ENCODE data around the gene RPL13. TPM values are rescaled to one million over a fixed set of nuclear protein-coding genes. Genes with fewer than 3 reads are reported as not detected.
A peak's percentile ranks its signal among the peaks of the same experiment; 100 is the strongest.

RPL13 gene
- total and polyA plus RNA-seq, 2 of the 13 experiments (the other 11 are each of a cell fraction or from before 2014, with no cell fraction given): 2,988 to 4,411 TPM

- in situ Hi-C loops (cut with HindIII; ENCODE audit: extremely low pct_ligation_motif_present, low pct_unique_long_range_greater_than_20kb): no loop called here
- Histone ChIP-seq H3K36me3 (replicated peaks in 1 of 2; ENCODE audit: control insufficient read depth in 1 of 2, insufficient read depth in 2 of 2, low read length in 2 of 2) (peaks cover 42 to 80% of the 10 kb centered on the region in 2 experiments), H3K9me3 (ENCODE audit: low read length) (no peaks in the 10 kb centered on the region), H3K9ac (ENCODE audit: insufficient read depth, low read depth, low read length) (no peak overlapping the region), H2AFZ (ENCODE audit: low read length) (no peak overlapping the region), H3K79me2 (ENCODE audit: insufficient read depth, low read length) (no peaks in the 10 kb centered on the region), H3K4me1 (ENCODE audit: insufficient read depth, low read length) (peaks cover 5% of the 10 kb centered on the region), H3K27ac (ENCODE audit: extremely low read length, insufficient read depth, low read length) (no peak overlapping the region), H3K4me2 (ENCODE audit: low read depth, low read length) (no peak overlapping the region), H4K20me1 (ENCODE audit: insufficient read depth, low read length) (no peaks in the 10 kb centered on the region), H3K27me3 (ENCODE audit: control insufficient read depth in 1 of 2, insufficient read depth in 2 of 2, low read length in 2 of 2) (no peaks in the 10 kb centered on the region), H3K4me3 (replicated peaks in 1 of 3; ENCODE audit: insufficient read depth in 1 of 3, low read depth in 2 of 3, low read length in 3 of 3) (no peak overlapping the region)
- ChIA-PET POLR2A (no interaction called here), CTCF (ENCODE audit: low intra/inter-chr PET ratio, low total read pairs) (no interaction called here)
- 97% methylated on average over 22 of the region's 22 CpGs for WGBS (ENCODE audit: low lambda C conversion rate)
- peak; percentile 45 for TF ChIP-seq AGO2 (optimal IDR thresholded peaks at IDR 0.05; ENCODE audit: low read depth, low read length)
- no peak for TF ChIP-seq MXD3 (CRISPR knock-in tag; IDR thresholded peaks at IDR 0.05)
- FAIRE-seq: no peak
- intact Hi-C loops (cut with micrococcal nuclease; ENCODE audit: unreplicated experiment): no loop called here
- no peak for ATAC-seq
- no TSS peak for BruUV-seq (replicated peaks)
- DNase-seq (ENCODE audit: low spot score): no peak
Observed at GRCh38 chr16:89552329-89552728, 8.2 kb upstream of the RPL13 start.

GRCh38 chr16:89552913-89553312, 7.6 kb upstream of the RPL13 start:
- Histone ChIP-seq H4K20me1 (ENCODE audit: insufficient read depth, low read length) (no peaks in the 10 kb centered on the region), H3K27me3 (ENCODE audit: control insufficient read depth in 1 of 2, insufficient read depth in 2 of 2, low read length in 2 of 2) (no peaks in the 10 kb centered on the region), H3K4me3 (replicated peaks in 1 of 3; ENCODE audit: insufficient read depth in 1 of 3, low read depth in 2 of 3, low read length in 3 of 3) (no peak overlapping the region), H3K9ac (ENCODE audit: insufficient read depth, low read depth, low read length) (no peak overlapping the region), H3K79me2 (ENCODE audit: insufficient read depth, low read length) (no peaks in the 10 kb centered on the region), H2AFZ (ENCODE audit: low read length) (no peak overlapping the region), H3K27ac (ENCODE audit: extremely low read length, insufficient read depth, low read length) (no peak overlapping the region), H3K9me3 (ENCODE audit: low read length) (no peaks in the 10 kb centered on the region), H3K4me2 (ENCODE audit: low read depth, low read length) (no peak overlapping the region), H3K36me3 (replicated peaks in 1 of 2; ENCODE audit: control insufficient read depth in 1 of 2, insufficient read depth in 2 of 2, low read length in 2 of 2) (peaks cover 42 to 78% of the 10 kb centered on the region in 2 experiments), H3K4me1 (ENCODE audit: insufficient read depth, low read length) (peaks cover 11% of the 10 kb centered on the region)
- FAIRE-seq: no peak
- no TSS peak for BruUV-seq (replicated peaks)
- ChIA-PET POLR2A (no interaction called here), CTCF (ENCODE audit: low intra/inter-chr PET ratio, low total read pairs) (no interaction called here)
- no peak for ATAC-seq
- in situ Hi-C loops (cut with HindIII; ENCODE audit: extremely low pct_ligation_motif_present, low pct_unique_long_range_greater_than_20kb) (no loop called here), intact Hi-C loops (cut with micrococcal nuclease; ENCODE audit: unreplicated experiment) (no loop called here)
- DNase-seq (ENCODE audit: low spot score): no peak
- WGBS (ENCODE audit: low lambda C conversion rate): 96% methylated on average over 11 of the region's 13 CpGs
- TF ChIP-seq ZNF670 (CRISPR knock-in tag; IDR thresholded peaks at IDR 0.05; ENCODE audit: borderline replicate concordance) (no peak), SRSF1 (optimal IDR thresholded peaks at IDR 0.05; ENCODE audit: low read depth, low read length) (no peak)
- TF ChIP-seq, protein P1, sequence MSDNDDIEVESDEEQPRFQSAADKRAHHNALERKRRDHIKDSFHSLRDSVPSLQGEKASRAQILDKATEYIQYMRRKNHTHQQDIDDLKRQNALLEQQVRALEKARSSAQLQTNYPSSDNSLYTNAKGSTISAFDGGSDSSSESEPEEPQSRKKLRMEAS (IDR thresholded peaks at IDR 0.05): no peak
